Neural progenitor cell (in vitro differentiated cells): ENCODE measurements around the gene ST3GAL6. TPM values are rescaled to one million over a fixed set of nuclear protein-coding genes. Genes with fewer than 3 reads are reported as not detected.

ENCODE experiments used
- DNase-seq: peaks from one replicate; pipeline ENCODE4 v3.0.0-alpha.2; 2016; ENCODE audit warnings: low spot score
- H2AFZ ChIP-seq: fragments of 200-600 bp; sonication (generic); replicated peaks from 2 replicates; pipeline ENCODE4 v1.6.1; 2016; ENCODE audit warnings: antibody characterized with exemption
- H3F3A ChIP-seq: fragments of 200-600 bp; sonication (generic); 2 replicates; pipeline ENCODE4 v1.6.1; 2016; ENCODE audit warnings: antibody characterized with exemption, low read depth
- H3K27ac ChIP-seq: fragments of 200-600 bp; sonication (generic); 2 replicates; pipeline ENCODE4 v1.5.1; 2016; ENCODE audit warnings: mild to moderate bottlenecking
- H3K27me3 ChIP-seq: fragments of 200-600 bp; sonication (generic); 2 replicates; pipeline ENCODE4 v1.6.1; 2016; ENCODE audit warnings: mild to moderate bottlenecking, moderate library complexity
- H3K36me3 ChIP-seq: fragments of 200-600 bp; sonication (generic); 2 replicates; pipeline ENCODE4 v1.5.1; 2016
- H3K4me1 ChIP-seq: fragments of 200-600 bp; sonication (generic); 2 replicates; pipeline ENCODE4 v1.6.1; 2016; ENCODE audit warnings: mixed run types
- H3K4me2 ChIP-seq: fragments of 200-600 bp; sonication (generic); 2 replicates; pipeline ENCODE4 v1.6.1; 2016
- H3K4me3 ChIP-seq: fragments of 200-600 bp; sonication (generic); 2 replicates; pipeline ENCODE4 v1.5.1; 2016
- H3K79me2 ChIP-seq: fragments of 200-600 bp; sonication (generic); 2 replicates; pipeline ENCODE4 v1.6.1; 2016; ENCODE audit warnings: low read depth
- H3K9ac ChIP-seq: fragments of 200-600 bp; sonication (generic); 2 replicates; pipeline ENCODE4 v1.6.1; 2016
- H3K9me3 ChIP-seq: fragments of 200-600 bp; sonication (generic); 2 replicates; pipeline ENCODE4 v1.5.1; 2016; ENCODE audit warnings: low read depth
- H4K20me1 ChIP-seq: fragments of 200-600 bp; sonication (generic); 2 replicates; pipeline ENCODE4 v1.6.1; 2016; ENCODE audit warnings: low read depth
- H3K27ac Mint-ChIP-seq: 3 replicates; pipeline ENCODE4 v1.8.0; 2021; ENCODE audit warnings: mixed read lengths
- H3K27me3 Mint-ChIP-seq: 2 replicates; pipeline ENCODE4 v1.8.0; 2022; ENCODE audit warnings: low read depth, mild to moderate bottlenecking, inconsistent platforms, moderate library complexity, mixed read lengths; ENCODE audit not compliant: insufficient read depth
- H3K36me3 Mint-ChIP-seq: 3 replicates; pipeline ENCODE4 v1.8.0; 2021; ENCODE audit warnings: mixed read lengths
- H3K4me1 Mint-ChIP-seq: 3 replicates; pipeline ENCODE4 v1.8.0; 2021; ENCODE audit warnings: mixed read lengths
- H3K4me3 Mint-ChIP-seq: 3 replicates; pipeline ENCODE4 v1.8.0; 2021; ENCODE audit warnings: mild to moderate bottlenecking, moderate library complexity, mixed read lengths
- H3K9me3 Mint-ChIP-seq: 3 replicates; pipeline ENCODE4 v1.8.0; 2020; ENCODE audit warnings: mixed read lengths
- EZH2 ChIP-seq: fragments of 200-600 bp; sonication (generic); IDR thresholded peaks from 2 replicates; pipeline ENCODE4 v1.6.1; 2017; ENCODE audit warnings: antibody characterized with exemption, mild to moderate bottlenecking, moderate library complexity
- EZH2phosphoT487 ChIP-seq: fragments of 200-600 bp; sonication (generic); IDR thresholded peaks from 2 replicates; pipeline ENCODE4 v1.6.1; 2017; ENCODE audit warnings: antibody characterized with exemption
- total RNA-seq: library from RNA; depleted of rRNA; stranded (reverse); fragments of >200 nt; gene quantifications from 2 replicates; pipeline ENCODE4 v1.2.3, GENCODE V29; 2015; ENCODE audit warnings: low replicate concordance
- TF ChIP-seq, protein P1 (sequence below): fragments of 200-600 bp; sonication (generic); IDR thresholded peaks from 2 replicates; pipeline ENCODE4 v1.5.1; 2017; ENCODE audit warnings: antibody characterized with exemption, mild to moderate bottlenecking

Gene ST3GAL6
- total RNA-seq, 1 donor from 2014 or later = 18.6 TPM

DNA sequence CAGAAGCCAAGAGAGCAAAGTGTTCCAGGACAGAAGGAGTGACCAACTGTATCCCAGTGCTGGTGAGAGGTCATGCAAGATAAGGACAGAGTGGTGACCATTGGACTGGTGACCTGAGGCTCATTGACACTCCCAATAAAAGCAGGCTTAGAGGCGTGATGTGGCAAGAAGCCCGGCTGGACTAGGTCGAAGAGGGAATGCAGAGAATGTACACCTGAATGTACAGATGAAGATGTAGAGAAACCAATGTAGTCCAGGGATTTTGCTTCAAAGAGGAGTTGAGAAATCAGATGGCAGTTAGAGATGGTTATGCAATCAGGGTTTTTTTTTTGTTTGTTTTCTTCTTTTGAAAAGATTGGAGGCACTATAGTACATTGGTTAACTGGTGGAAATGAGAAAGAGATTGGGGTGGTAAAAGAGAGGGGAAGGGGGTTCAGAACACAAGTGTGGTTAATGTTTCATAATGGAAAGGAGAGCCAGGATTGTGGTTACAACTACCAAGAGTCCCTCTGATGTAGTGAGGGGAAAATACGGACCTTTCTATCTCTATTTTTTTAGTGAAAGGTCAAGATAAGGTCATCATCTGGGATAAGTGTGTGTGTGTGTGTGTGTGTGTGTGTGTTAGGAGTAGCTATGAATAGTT is 23.3 kb downstream of the ST3GAL6 start:
- DNase-seq = no peak
- H3K36me3 Mint-ChIP-seq = peaks cover 7% of the 10 kb centered on the region
- Histone ChIP-seq H3K27ac (no peak overlapping the region), H3K9ac (no peak overlapping the region), H2AFZ (no peak overlapping the region), H3K4me1 (peaks cover 8% of the 10 kb centered on the region), H4K20me1 (no peaks in the 10 kb centered on the region), H3K36me3 (no peaks in the 10 kb centered on the region), H3K9me3 (no peaks in the 10 kb centered on the region), H3K4me3 (no peak overlapping the region), H3F3A (no peaks in the 10 kb centered on the region), H3K4me2 (no peak overlapping the region), H3K27me3 (no peaks in the 10 kb centered on the region), H3K79me2 (no peaks in the 10 kb centered on the region)
- H3K27me3 Mint-ChIP-seq = peaks cover 2% of the 10 kb centered on the region
- no peaks in the 10 kb centered on the region for H3K9me3 Mint-ChIP-seq
- H3K4me1 Mint-ChIP-seq = peaks cover 15% of the 10 kb centered on the region
- no peak overlapping the region for H3K4me3 Mint-ChIP-seq
- TF ChIP-seq EZH2phosphoT487 = no peak
- TF ChIP-seq, protein P1, sequence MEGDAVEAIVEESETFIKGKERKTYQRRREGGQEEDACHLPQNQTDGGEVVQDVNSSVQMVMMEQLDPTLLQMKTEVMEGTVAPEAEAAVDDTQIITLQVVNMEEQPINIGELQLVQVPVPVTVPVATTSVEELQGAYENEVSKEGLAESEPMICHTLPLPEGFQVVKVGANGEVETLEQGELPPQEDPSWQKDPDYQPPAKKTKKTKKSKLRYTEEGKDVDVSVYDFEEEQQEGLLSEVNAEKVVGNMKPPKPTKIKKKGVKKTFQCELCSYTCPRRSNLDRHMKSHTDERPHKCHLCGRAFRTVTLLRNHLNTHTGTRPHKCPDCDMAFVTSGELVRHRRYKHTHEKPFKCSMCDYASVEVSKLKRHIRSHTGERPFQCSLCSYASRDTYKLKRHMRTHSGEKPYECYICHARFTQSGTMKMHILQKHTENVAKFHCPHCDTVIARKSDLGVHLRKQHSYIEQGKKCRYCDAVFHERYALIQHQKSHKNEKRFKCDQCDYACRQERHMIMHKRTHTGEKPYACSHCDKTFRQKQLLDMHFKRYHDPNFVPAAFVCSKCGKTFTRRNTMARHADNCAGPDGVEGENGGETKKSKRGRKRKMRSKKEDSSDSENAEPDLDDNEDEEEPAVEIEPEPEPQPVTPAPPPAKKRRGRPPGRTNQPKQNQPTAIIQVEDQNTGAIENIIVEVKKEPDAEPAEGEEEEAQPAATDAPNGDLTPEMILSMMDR = no peak
- TF ChIP-seq EZH2 = no peak
- H3K27ac Mint-ChIP-seq = no peak overlapping the region

DNA sequence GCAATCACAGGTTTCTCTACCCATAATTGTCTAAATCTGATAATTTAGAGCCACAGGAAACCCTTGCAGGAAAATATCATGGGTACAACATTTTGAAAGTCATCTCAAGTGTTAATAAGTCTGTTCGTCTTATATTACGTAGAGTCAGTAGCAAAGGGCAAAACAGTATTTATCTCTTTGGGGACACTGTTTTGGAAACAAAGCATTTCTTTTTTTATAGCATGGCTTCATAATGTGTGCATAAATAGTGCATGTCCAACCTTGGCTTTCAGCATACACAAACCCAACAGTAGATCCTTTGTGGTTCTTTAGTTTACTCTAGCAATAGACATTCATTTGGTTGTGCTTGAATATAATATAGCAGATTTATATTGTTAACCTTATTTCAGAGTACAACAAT is 24.0 kb downstream of the ST3GAL6 start:
- H3K4me1 Mint-ChIP-seq = peaks cover 15% of the 10 kb centered on the region
- Histone ChIP-seq H3K9me3 (no peaks in the 10 kb centered on the region), H2AFZ (no peak overlapping the region), H3K27ac (no peak overlapping the region), H3K4me1 (peaks cover 8% of the 10 kb centered on the region), H4K20me1 (no peaks in the 10 kb centered on the region), H3K9ac (no peak overlapping the region), H3K4me2 (no peak overlapping the region), H3K4me3 (no peak overlapping the region), H3K36me3 (no peaks in the 10 kb centered on the region), H3K79me2 (no peaks in the 10 kb centered on the region), H3F3A (no peaks in the 10 kb centered on the region), H3K27me3 (no peaks in the 10 kb centered on the region)
- no peak for DNase-seq
- H3K27ac Mint-ChIP-seq = no peak overlapping the region
- no peaks in the 10 kb centered on the region for H3K9me3 Mint-ChIP-seq
- H3K36me3 Mint-ChIP-seq = peaks cover 7% of the 10 kb centered on the region
- peaks cover 2% of the 10 kb centered on the region for H3K27me3 Mint-ChIP-seq
- no peak for TF ChIP-seq EZH2
- TF ChIP-seq EZH2phosphoT487 = no peak
- TF ChIP-seq, protein P1 = no peak
- no peak overlapping the region for H3K4me3 Mint-ChIP-seq

DNA sequence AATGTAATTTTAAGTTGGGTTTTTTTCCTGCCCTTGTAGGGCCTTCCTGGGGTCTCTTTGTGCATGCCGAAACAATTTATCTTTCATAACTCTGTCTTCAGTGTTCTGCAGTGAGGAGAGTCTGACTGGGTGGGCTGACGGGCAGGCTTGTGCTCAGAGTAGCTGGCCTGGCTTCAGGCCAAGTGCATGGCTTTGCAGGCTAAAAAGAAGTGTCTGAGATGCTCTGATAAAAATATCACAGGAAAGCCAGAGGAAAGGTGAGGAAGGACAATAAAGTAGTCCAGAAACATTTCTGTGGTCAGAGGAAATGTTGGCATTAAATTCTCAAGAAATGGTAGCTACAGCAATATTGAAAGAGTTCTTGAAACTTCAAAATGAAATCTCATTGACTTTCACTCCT is 25.5 kb downstream of the ST3GAL6 start:
- H3K79me2 ChIP-seq = no peaks in the 10 kb centered on the region
- H3K4me1 ChIP-seq = no peaks in the 10 kb centered on the region
- H3K9me3 ChIP-seq = no peaks in the 10 kb centered on the region
- H3F3A ChIP-seq = no peaks in the 10 kb centered on the region
- Mint-ChIP-seq H3K4me1 (peaks cover 4% of the 10 kb centered on the region), H3K27me3 (no peaks in the 10 kb centered on the region), H3K9me3 (no peaks in the 10 kb centered on the region), H3K36me3 (peaks cover 4% of the 10 kb centered on the region), H3K27ac (no peak overlapping the region), H3K4me3 (no peak overlapping the region)
- no peak overlapping the region for H3K27ac ChIP-seq
- H3K36me3 ChIP-seq = no peaks in the 10 kb centered on the region
- TF ChIP-seq EZH2 (no peak), EZH2phosphoT487 (no peak)
- TF ChIP-seq, protein P1 = no peak
- H2AFZ ChIP-seq = no peak overlapping the region
- H3K4me2 ChIP-seq = no peak overlapping the region
- no peaks in the 10 kb centered on the region for H3K27me3 ChIP-seq
- no peak for DNase-seq
- H3K4me3 ChIP-seq = no peak overlapping the region
- H4K20me1 ChIP-seq = no peaks in the 10 kb centered on the region
- H3K9ac ChIP-seq = no peak overlapping the region
